Sigmoid colon (tissue), 3 donors: Measurements from ENCODE around the gene SMC3.

Experiments used
- CTCF ChIP-seq, 4 experiments: fragments of 450-650 bp in 3 of 4; fragments of 200-600 bp in 1 of 4; IDR thresholded peaks; one replicate each; pipeline ENCODE4 v1.5.1; 2016 to 2019; ENCODE audit warnings: antibody characterized with exemption in 4 of 4, mild to moderate bottlenecking in 3 of 4, moderate library complexity in 2 of 4
- POLR2A ChIP-seq, 2 donors: fragments of 450-650 bp; IDR thresholded peaks; one replicate each; pipeline ENCODE4 v1.6.1; 2016; ENCODE audit warnings: antibody characterized with exemption in 2 of 2, mild to moderate bottlenecking in 2 of 2, moderate library complexity in 2 of 2

DNA sequence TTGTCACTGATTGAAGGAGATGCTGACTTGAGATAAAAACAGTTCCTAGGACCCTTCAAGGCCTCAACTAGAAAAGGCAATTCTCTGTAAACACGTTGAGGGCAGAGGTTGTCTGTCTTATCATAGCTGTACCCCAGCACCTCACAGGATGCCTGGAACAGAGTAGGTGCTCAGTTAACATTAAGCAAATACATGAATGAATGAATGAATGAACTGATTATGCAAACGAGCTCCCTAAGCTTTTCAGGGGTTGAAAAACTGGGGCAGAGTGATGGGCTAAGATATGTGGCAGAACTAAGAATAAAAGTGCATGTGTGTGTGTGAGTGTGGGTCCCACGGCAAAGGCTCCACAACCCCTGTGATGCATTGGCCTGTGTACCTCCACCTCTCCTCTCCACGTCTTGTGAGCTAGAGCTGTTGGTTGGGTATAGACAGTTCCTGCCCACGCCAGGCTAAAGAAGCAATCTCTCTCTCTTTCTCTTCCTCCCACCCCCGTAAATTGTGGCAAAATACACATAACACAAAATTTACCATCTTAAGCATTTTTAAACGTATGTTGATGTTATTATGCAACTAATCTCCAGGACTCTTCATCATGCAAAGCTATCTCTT, 20.9 kb upstream of the SMC3 start:
- TF ChIP-seq CTCF (IDR thresholded peaks at IDR 0.05) (no peak), POLR2A (IDR thresholded peaks at IDR 0.05) (no peak)
